Raji (cell line): ENCODE results near the gene KRT31.

Experiments used
- POLR2A ChIP-seq: IDR thresholded peaks from 2 replicates; pipeline ENCODE4 v1.6.1; 2011; ENCODE audit warnings: low read depth, low read length, control low read depth; ENCODE audit not compliant: insufficient read depth

Gene KRT31

GRCh38 chr17:41421116-41421515 is 23.7 kb upstream of the KRT31 start:
- TF ChIP-seq POLR2A, result no peak

DNA sequence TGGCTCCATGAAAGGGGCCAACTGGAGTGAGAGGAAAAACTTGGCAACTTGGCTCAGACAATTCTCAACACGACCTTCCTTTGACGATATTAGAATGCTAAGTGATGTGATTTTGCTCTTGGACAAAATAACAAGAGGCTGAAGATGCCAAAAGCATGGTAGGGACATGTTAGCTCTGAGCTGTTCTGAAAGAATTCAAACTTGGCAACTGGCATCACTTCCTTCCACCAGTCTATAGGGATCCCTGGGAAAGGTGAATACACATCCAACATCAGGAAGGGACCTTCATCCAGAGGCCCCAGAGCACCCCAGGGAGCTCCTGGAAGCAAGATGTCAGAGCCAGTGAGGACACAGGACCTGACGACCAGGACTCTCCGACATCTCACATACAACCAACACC is 22.7 kb upstream of the KRT31 start:
- no peak for TF ChIP-seq POLR2A

DNA sequence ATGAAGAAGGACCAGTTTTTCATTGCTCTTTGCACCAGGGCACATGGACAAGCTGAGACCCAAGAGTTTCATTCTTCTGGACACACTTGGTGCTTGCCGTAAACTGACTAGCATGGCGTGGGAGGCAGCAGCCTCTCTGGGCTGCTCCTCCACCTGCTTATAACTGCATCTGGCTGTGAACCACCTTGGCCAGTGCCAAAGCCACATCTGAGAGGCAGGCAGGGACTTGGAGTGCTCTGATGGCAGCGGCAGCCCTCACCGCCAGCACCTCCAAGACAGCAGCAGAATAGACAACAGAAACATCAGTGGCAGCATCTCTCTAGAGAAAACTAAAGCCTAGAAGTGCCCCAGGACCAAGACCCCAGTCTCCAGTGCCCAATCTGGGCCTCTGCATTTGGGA is 22.3 kb upstream of the KRT31 start:
- no peak for TF ChIP-seq POLR2A

DNA sequence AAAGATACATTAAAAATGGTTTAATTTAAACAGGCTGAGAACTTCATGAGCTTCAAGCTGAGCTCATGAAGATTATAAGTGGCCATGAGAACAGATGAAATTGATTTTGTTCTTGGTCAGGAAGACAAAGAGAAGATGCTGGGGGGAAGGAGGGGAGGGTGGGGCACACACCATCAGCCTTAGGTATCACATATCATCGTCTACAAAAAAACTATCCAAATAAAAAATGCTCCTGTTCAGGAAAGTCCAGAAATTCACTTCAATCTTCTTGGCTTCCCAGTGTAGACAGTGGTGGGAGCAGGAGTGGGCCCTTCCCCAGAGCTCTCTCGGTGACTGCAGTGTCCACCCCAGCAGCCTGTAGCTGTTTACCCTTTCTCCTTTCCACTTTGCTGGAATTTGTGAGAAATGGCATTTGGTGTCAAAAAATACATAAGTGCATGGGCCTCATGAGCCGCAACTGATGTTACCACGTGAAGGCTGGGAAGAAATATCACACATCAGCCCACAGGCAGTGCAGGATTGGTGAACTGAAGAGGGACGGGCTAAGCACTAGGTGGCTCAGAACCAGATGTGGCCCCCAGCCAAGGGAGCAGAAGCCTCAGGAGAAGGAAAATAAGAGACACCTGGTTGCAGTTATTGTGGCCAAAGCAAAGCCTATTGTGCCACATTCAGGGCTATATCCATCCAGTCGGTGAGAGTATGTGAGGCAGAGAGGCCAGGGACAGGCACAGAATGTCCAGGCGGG is 20.9 kb upstream of the KRT31 start:
- no peak for TF ChIP-seq POLR2A

- no peak for TF ChIP-seq POLR2A
Observed at GRCh38 chr17:41417576-41418015, 20.2 kb upstream of the KRT31 start.

GRCh38 chr17:41417127-41417526 is 19.7 kb upstream of the KRT31 start:
- no peak for TF ChIP-seq POLR2A

DNA sequence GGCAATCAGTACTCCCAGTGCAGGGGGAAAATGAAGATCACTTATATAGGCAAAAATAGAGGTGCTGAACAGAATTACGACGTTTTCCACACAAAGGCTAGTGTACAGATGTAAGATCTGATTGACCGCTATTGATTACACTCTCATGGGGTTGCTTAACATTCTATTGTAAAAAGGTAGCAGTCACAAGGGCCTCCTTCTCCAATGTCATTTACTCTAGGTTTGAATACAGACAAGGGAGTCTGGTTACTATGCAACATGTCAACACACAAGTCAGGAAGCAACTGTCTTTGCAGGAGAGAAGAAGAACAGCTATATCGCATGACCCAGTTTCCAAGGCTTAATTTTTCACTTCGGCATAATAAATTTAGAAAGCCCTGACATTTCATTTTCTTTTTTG is 19.1 kb upstream of the KRT31 start:
- no peak for TF ChIP-seq POLR2A

DNA sequence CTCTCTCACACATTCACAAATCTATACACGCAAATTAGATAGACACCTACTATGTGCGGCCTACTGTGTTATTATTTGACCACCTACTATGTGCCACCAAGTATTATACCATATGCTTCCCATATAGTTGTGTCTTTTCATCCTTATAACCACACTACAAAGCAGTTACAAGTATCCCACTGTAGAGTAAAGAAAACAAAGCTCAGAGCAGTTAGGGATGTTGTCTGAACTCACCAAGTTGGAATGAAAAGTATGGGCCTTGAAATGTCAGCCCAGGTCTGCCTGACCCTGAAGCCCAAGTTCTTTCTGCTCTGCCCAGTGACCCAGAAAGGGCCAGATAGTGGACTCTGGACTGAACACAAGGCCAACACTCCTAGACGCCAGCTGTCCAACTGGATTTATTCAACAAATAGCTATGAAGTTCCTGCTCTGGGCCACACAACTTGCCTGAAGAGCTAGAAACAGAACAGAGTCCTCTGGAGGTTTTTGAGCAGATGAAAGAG is 18.5 kb upstream of the KRT31 start:
- TF ChIP-seq POLR2A, result no peak

DNA sequence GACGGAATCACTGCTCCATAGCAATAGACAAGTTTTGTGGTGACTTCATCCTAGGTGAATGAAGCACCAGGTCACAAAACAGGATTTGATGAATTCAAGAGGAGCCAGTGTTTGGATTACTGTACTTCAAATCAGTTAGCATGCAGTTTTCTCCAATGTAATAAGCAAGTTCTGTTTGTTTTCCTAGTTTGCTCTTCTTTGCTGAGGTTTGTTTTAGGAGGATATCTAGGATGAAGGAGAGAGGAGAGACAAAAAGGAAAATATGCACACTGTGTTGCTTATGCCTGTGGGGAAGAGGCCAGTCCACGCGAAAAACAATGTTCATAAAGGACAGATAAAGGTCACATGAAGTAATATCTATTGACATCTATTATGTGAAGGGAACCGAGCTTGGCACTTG is 18.0 kb upstream of the KRT31 start:
- no peak for TF ChIP-seq POLR2A

DNA sequence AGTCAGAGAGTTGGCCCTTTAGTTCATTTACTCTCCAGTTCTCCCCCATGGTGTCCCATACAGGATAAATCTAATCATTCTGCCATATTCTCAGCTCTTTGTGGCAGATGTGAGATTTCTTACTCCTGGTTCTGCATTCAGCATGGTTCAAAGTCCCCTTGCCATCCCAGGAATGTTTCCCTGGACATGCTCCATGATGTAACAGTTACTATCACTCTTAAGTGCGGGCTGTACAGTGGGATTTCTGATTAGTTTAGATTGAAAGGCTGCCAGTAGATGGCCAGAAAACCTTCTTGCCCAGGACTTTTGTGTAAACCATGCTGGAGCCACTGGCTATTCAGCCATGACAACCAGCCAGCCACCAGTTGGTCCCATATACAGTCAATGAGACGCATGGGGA is 16.6 kb upstream of the KRT31 start:
- TF ChIP-seq POLR2A, result no peak

DNA sequence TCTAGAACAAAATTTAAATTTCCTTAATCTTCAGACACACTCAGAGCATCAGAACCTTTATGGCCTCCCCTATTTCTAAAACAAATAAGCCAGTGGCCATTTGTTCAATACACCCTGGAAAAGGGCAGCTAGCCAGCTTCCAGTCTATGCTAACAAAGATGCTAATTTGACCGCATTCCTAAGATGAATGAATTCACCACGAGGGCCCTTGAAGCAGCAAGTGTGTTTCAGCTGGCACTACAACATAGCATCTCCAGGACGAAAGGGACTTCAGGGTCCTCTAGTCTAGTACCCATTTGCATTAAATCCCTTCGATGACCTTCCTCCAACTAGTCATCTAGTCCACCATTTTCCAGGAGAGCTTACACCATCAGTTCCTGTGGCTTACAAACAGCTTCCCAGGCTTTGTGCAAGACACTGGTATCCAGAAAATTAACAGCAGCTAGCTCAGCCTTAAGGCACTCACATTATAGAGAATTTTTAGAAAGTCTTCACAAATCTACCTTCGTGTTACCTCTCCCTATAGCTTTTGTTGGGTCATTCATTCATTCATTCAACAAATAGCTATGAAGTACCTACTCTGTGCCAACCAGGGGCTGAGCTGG is 16.0 kb upstream of the KRT31 start:
- TF ChIP-seq POLR2A, result no peak

DNA sequence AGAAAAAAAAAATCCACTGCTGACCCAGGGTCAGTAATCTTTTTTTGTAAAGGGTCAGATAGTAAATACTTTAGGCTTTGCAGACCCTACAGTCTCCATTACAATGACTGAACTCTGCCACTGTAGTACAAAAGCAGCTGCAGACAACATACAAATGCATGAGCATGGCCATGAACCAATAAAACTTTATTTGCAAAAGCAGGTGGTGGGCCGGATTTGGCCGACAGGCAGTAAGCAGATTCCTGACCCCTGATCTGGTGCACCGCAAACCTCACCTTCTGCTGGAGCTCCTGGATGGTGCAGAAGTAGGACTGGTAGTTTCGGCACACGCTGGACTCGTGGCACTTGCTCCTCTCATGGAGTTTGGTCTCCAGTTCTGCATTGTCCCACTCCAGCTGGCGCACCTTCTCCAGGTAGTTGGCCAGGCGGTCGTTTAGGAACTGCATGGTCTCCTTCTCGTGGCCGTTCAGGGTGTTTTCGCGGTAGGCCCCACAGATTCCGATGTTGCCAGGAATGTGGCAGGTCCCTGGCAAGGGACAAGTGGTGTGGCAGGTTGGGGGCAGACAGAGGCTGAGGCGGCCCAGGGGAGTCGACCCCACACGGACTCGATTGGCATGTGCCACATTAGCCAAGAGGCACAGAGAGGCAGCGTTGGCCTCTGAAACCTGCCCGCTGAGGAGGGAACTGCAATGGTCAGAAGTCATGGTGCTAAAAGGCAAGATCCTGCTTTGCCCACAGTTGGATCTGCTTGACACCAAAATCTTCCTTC is 13.8 kb upstream of the KRT31 start:
- TF ChIP-seq POLR2A, result no peak

- TF ChIP-seq POLR2A, result no peak
Observed at GRCh38 chr17:41407226-41407625, 9.8 kb upstream of the KRT31 start.

- no peak for TF ChIP-seq POLR2A
Observed at GRCh38 chr17:41406205-41406604, 8.8 kb upstream of the KRT31 start.

DNA sequence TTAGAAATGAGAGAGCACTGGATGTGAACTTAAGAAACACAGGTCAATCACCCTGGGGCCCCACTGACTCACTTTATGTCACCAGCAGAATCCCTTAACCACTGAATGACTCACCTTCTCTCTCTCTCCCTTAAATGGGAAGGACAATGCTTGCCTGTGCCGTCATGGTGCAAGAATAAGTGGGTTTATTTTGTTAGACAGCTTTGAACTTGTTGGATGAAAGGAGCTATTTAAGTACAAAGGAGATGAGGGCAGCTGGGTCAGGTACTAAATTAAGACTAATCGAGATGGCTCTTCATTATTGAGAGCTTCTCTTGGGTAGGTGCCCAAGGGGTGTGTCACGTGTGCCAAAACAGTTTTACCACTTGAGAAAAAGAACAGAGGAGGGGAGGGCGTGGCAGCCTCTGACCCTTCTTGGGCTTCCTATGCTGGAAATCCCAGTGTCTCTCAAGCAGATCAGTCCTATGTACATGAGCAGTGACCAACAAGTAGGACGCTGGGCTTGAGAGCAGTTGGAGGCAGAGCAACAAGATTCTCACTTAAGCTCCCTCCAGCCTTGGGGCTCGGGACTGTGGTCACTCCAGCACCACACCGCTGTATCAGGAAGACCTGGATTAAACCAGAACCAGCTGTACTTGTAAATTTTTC is 6.7 kb upstream of the KRT31 start:
- no peak for TF ChIP-seq POLR2A
